ENCODE results near the gene CCDC88C.
A peak's percentile ranks its signal among the peaks of the same experiment; 100 is the strongest.

Gene CCDC88C

GRCh38 chr14:91400696-91401095 lies 16.9 kb downstream of the CCDC88C start:
- DNase-seq (ENCODE audit: extremely low spot score): no peak
- POLR2A ChIA-PET: interaction anchor here (0.9 to 1.0 kb wide), 3 partner anchors 11 to 28 kb away, joined by 3 to 7 read pairs (median 3); no protein-coding TSS in a partner anchor
- CTCF ChIA-PET: interaction anchor here (0.7 to 5.0 kb wide), 13 partner anchors 9 to 76 kb away, joined by 3 to 32 read pairs (median 5); no protein-coding TSS in a partner anchor
- no peak for TF ChIP-seq CTCF (IDR thresholded peaks at IDR 0.05; ENCODE audit: control extremely low read depth, extremely low read depth, low read depth, missing control alignments)

- no peak for TF ChIP-seq CTCF (IDR thresholded peaks at IDR 0.05; ENCODE audit: control extremely low read depth, extremely low read depth, low read depth, missing control alignments)
- peak; percentile 70 for DNase-seq (ENCODE audit: extremely low spot score)
- CTCF ChIA-PET: interaction anchor here (0.7 to 5.0 kb wide), 14 partner anchors 9 to 76 kb away, joined by 3 to 32 read pairs (median 6); partner anchors contain the start of gene CCDC88C
- POLR2A ChIA-PET: interaction anchor here (0.9 to 1.0 kb wide), 3 partner anchors 12 to 28 kb away, joined by 3 to 7 read pairs (median 3); no protein-coding TSS in a partner anchor
Observed at GRCh38 chr14:91399868-91400640, 17.6 kb downstream of the CCDC88C start.

- no peak for DNase-seq (ENCODE audit: extremely low spot score)
Observed at GRCh38 chr14:91398707-91399106, 18.9 kb downstream of the CCDC88C start.

GRCh38 chr14:91397965-91398591 lies 19.5 kb downstream of the CCDC88C start:
- ChIA-PET POLR2A (interaction anchor here (0.5 to 1.8 kb wide), 4 partner anchors 18 to 1372 kb away, joined by 3 to 10 read pairs (median 6); no protein-coding TSS in a partner anchor), CTCF (interaction anchor here (0.9 to 5.0 kb wide), 13 partner anchors 11 to 74 kb away, joined by 3 to 32 read pairs (median 7); partner anchors contain the start of gene CCDC88C)
- DNase-seq (ENCODE audit: extremely low spot score): no peak
- no peak for TF ChIP-seq CTCF (IDR thresholded peaks at IDR 0.05; ENCODE audit: control extremely low read depth, extremely low read depth, low read depth, missing control alignments)

More at GRCh38 chr14:91398707-91399106, 18.9 kb downstream of the CCDC88C start:
- POLR2A ChIA-PET: interaction anchor here (0.5 to 1.8 kb wide), 4 partner anchors 17 to 1371 kb away, joined by 3 to 10 read pairs (median 6); no protein-coding TSS in a partner anchor
- CTCF ChIA-PET: interaction anchor here (0.9 to 5.0 kb wide), 14 partner anchors 10 to 74 kb away, joined by 3 to 32 read pairs (median 6); partner anchors contain the start of gene CCDC88C
- TF ChIP-seq CTCF (IDR thresholded peaks at IDR 0.05; ENCODE audit: control extremely low read depth, extremely low read depth, low read depth, missing control alignments): no peak

GRCh38 chr14:91396959-91397815 lies 20.4 kb downstream of the CCDC88C start:
- CTCF ChIA-PET: interaction anchor here (0.9 to 5.0 kb wide), 13 partner anchors 10 to 73 kb away, joined by 3 to 32 read pairs (median 9); partner anchors contain the start of gene CCDC88C
- POLR2A ChIA-PET: interaction anchor here (1.8 kb wide), 1 partner anchor 18 kb away, joined by 10 read pairs; no protein-coding TSS in a partner anchor
- TF ChIP-seq CTCF (IDR thresholded peaks at IDR 0.05; ENCODE audit: control extremely low read depth, extremely low read depth, low read depth, missing control alignments): no peak
- peak; percentile 76 for DNase-seq (ENCODE audit: extremely low spot score)
